Measurements from ENCODE around the gene LRIG1.

Gene LRIG1

GRCh38 chr3:66435989-66436388 lies 64.8 kb downstream of the LRIG1 start:
- no peak for DNase-seq
- no peak overlapping the region for H3K4me3 ChIP-seq (ENCODE audit: insufficient read depth, low read depth, low read length, poor library complexity, severe bottlenecking)
- H3K36me3 ChIP-seq (ENCODE audit: control insufficient read depth, insufficient read depth, low read length), result peaks cover 4% of the 10 kb centered on the region
- no peaks in the 10 kb centered on the region for H3K27me3 ChIP-seq (replicated peaks; ENCODE audit: control insufficient read depth, insufficient read depth, low read length, poor library complexity, severe bottlenecking)
- no peak overlapping the region for H3K27ac ChIP-seq (ENCODE audit: insufficient read depth, low read length, poor library complexity, severe bottlenecking)
- no peaks in the 10 kb centered on the region for H3K9me3 ChIP-seq (ENCODE audit: control insufficient read depth, low read length)
- no peaks in the 10 kb centered on the region for H3K4me1 ChIP-seq (ENCODE audit: control insufficient read depth, insufficient read depth, low read length, poor library complexity, severe bottlenecking)

GRCh38 chr3:66434726-66435125 lies 66.1 kb downstream of the LRIG1 start:
- Histone ChIP-seq H3K27ac (ENCODE audit: insufficient read depth, low read length, poor library complexity, severe bottlenecking) (no peak overlapping the region), H3K27me3 (replicated peaks; ENCODE audit: control insufficient read depth, insufficient read depth, low read length, poor library complexity, severe bottlenecking) (no peaks in the 10 kb centered on the region), H3K4me3 (ENCODE audit: insufficient read depth, low read depth, low read length, poor library complexity, severe bottlenecking) (no peak overlapping the region), H3K9me3 (ENCODE audit: control insufficient read depth, low read length) (no peaks in the 10 kb centered on the region), H3K4me1 (ENCODE audit: control insufficient read depth, insufficient read depth, low read length, poor library complexity, severe bottlenecking) (no peaks in the 10 kb centered on the region), H3K36me3 (ENCODE audit: control insufficient read depth, insufficient read depth, low read length) (peaks cover 4% of the 10 kb centered on the region)
- DNase-seq, result no peak

DNA sequence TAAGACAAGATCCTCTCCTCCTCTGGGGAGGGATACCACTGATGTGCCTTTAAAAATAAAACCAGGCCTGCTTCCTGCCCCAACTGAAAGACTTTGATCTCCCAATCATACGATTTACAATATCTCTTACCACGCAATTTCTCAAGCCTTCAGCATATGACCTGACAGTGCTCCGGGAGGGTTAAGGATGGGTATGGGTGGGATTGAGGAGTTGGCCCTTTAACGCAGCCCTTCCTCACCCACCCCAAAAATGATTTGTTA lies 67.4 kb downstream of the LRIG1 start:
- Histone ChIP-seq H3K9me3 (ENCODE audit: control insufficient read depth, low read length) (no peaks in the 10 kb centered on the region), H3K27me3 (replicated peaks; ENCODE audit: control insufficient read depth, insufficient read depth, low read length, poor library complexity, severe bottlenecking) (no peaks in the 10 kb centered on the region), H3K4me3 (ENCODE audit: insufficient read depth, low read depth, low read length, poor library complexity, severe bottlenecking) (no peak overlapping the region), H3K4me1 (ENCODE audit: control insufficient read depth, insufficient read depth, low read length, poor library complexity, severe bottlenecking) (no peaks in the 10 kb centered on the region), H3K36me3 (ENCODE audit: control insufficient read depth, insufficient read depth, low read length) (peaks cover 4% of the 10 kb centered on the region), H3K27ac (ENCODE audit: insufficient read depth, low read length, poor library complexity, severe bottlenecking) (no peak overlapping the region)
- no peak for DNase-seq

- Histone ChIP-seq H3K27me3 (replicated peaks; ENCODE audit: control insufficient read depth, insufficient read depth, low read length, poor library complexity, severe bottlenecking) (no peaks in the 10 kb centered on the region), H3K36me3 (ENCODE audit: control insufficient read depth, insufficient read depth, low read length) (peaks cover 4% of the 10 kb centered on the region), H3K4me3 (ENCODE audit: insufficient read depth, low read depth, low read length, poor library complexity, severe bottlenecking) (no peak overlapping the region), H3K9me3 (ENCODE audit: control insufficient read depth, low read length) (no peaks in the 10 kb centered on the region), H3K4me1 (ENCODE audit: control insufficient read depth, insufficient read depth, low read length, poor library complexity, severe bottlenecking) (no peaks in the 10 kb centered on the region), H3K27ac (ENCODE audit: insufficient read depth, low read length, poor library complexity, severe bottlenecking) (no peak overlapping the region)
- DNase-seq, result no peak
Observed at GRCh38 chr3:66432767-66433521, 67.9 kb downstream of the LRIG1 start.

DNA sequence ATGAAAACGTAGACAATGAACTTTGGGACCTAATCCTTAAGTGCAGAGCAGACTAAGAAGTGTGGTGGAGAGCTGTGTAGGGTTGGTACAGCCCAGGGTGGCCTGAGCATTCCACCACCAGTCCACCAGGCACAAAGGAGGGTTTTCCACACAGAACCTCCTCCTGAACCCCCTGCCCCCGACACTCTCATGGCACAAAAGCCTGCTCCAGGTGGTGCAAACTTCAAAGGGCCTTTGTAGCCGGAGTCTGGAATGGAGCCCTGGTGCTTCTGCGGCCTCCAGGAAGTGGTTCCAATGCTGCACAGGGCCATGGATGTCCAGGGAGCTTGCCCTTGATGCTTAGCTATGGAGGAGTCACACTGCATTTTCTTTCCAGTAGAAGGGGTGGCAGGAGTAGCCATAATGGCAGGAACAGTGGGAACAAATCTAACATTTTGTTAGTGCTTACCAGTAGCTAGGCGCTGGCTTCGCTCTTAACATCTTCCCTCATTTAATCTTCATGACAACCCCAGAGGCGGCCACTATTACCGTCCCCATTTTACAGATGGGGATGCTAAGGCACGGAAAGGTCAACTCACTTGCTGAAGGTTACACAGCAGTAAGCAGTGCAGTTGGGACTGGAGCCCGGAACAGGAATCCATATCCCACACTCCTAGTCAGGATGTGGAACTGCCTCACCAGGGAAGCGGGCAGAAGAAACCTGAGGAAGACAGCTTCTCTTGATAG lies 68.6 kb downstream of the LRIG1 start:
- Histone ChIP-seq H3K27ac (ENCODE audit: insufficient read depth, low read length, poor library complexity, severe bottlenecking) (no peak overlapping the region), H3K36me3 (ENCODE audit: control insufficient read depth, insufficient read depth, low read length) (peaks cover 4% of the 10 kb centered on the region), H3K27me3 (replicated peaks; ENCODE audit: control insufficient read depth, insufficient read depth, low read length, poor library complexity, severe bottlenecking) (no peaks in the 10 kb centered on the region), H3K9me3 (ENCODE audit: control insufficient read depth, low read length) (no peaks in the 10 kb centered on the region), H3K4me1 (ENCODE audit: control insufficient read depth, insufficient read depth, low read length, poor library complexity, severe bottlenecking) (no peaks in the 10 kb centered on the region), H3K4me3 (ENCODE audit: insufficient read depth, low read depth, low read length, poor library complexity, severe bottlenecking) (no peak overlapping the region)
- DNase-seq, result no peak

DNA sequence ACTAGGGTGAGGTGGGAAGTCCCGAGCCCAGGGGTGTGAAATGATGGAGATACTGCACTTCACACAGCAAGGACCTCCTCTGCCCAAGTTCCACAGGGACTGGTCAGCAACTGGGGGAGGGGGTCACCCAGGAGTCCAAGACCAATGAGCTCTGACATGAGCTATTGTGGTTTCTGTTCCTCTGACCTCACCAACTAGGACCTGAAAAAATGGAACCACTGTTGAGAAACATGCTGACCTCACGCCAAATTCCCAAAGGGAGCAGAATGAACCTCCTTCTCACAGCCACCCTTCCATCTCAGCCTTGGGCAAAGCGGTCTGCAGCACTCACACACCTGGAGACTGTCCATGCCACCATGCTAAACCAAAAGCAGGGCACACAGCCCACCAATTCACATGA lies 69.3 kb downstream of the LRIG1 start:
- no peaks in the 10 kb centered on the region for H3K4me1 ChIP-seq (ENCODE audit: control insufficient read depth, insufficient read depth, low read length, poor library complexity, severe bottlenecking)

GRCh38 chr3:66430876-66431275 lies 69.9 kb downstream of the LRIG1 start:
- no peak overlapping the region for H3K4me3 ChIP-seq (ENCODE audit: insufficient read depth, low read depth, low read length, poor library complexity, severe bottlenecking)
- no peaks in the 10 kb centered on the region for H3K27me3 ChIP-seq (replicated peaks; ENCODE audit: control insufficient read depth, insufficient read depth, low read length, poor library complexity, severe bottlenecking)
- H3K4me1 ChIP-seq (ENCODE audit: control insufficient read depth, insufficient read depth, low read length, poor library complexity, severe bottlenecking), result no peaks in the 10 kb centered on the region
- DNase-seq, result no peak
- no peaks in the 10 kb centered on the region for H3K9me3 ChIP-seq (ENCODE audit: control insufficient read depth, low read length)
- peaks cover 4% of the 10 kb centered on the region for H3K36me3 ChIP-seq (ENCODE audit: control insufficient read depth, insufficient read depth, low read length)
- H3K27ac ChIP-seq (ENCODE audit: insufficient read depth, low read length, poor library complexity, severe bottlenecking), result no peak overlapping the region

More for the DNA sequence above, 69.3 kb downstream of the LRIG1 start:
- Histone ChIP-seq H3K4me3 (ENCODE audit: insufficient read depth, low read depth, low read length, poor library complexity, severe bottlenecking) (no peak overlapping the region), H3K9me3 (ENCODE audit: control insufficient read depth, low read length) (no peaks in the 10 kb centered on the region), H3K27me3 (replicated peaks; ENCODE audit: control insufficient read depth, insufficient read depth, low read length, poor library complexity, severe bottlenecking) (no peaks in the 10 kb centered on the region), H3K36me3 (ENCODE audit: control insufficient read depth, insufficient read depth, low read length) (peaks cover 4% of the 10 kb centered on the region), H3K27ac (ENCODE audit: insufficient read depth, low read length, poor library complexity, severe bottlenecking) (no peak overlapping the region)
- no peak for DNase-seq

DNA sequence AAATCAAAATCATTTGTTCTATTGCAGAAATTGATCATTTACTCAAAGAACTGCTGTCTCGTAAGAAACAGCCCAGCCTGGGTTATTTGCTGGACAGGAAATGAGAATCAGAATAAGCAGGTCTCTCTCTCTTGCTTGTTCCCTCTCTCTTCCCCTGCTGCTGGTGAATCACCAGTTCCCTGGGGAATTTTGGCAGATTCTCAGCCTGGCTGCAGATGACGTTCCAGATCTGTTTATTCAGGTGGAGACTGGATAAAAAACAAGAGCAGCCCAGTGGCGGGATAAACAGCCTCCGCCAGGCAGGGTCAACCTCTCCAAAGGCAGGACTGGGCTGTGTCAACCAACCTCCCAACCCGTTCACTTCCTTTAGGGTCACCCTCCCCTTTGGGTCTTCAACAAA lies 72.1 kb downstream of the LRIG1 start:
- no peak overlapping the region for H3K4me3 ChIP-seq (ENCODE audit: insufficient read depth, low read depth, low read length, poor library complexity, severe bottlenecking)

DNA sequence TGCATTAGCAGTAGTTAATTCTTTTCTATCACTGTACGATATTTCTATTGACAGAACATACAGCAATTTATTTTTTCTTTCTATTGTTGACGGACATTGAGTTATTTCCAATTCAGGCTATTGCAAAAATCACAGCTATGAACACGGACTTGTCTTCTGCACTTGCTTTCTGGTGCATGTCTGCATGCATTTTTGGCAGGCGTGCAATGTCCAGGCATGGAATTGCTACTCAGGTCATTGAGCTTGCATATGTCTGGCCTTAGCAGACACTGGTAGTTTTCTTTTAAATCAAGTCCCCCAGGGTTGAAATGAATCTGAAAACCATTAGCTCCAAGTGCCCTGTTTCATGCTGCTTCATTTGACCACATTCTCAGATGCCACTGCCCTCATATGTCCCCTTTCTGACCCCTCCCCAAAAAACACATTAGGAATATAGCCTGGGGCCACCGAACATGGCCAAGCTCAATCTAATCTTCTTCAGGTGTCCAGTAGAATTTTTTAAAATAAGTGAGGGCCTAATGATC lies 72.8 kb downstream of the LRIG1 start:
- H3K4me3 ChIP-seq (ENCODE audit: insufficient read depth, low read depth, low read length, poor library complexity, severe bottlenecking), result no peak overlapping the region
- no peaks in the 10 kb centered on the region for H3K4me1 ChIP-seq (ENCODE audit: control insufficient read depth, insufficient read depth, low read length, poor library complexity, severe bottlenecking)
- peaks cover 8% of the 10 kb centered on the region for H3K36me3 ChIP-seq (ENCODE audit: control insufficient read depth, insufficient read depth, low read length)
- H3K27me3 ChIP-seq (replicated peaks; ENCODE audit: control insufficient read depth, insufficient read depth, low read length, poor library complexity, severe bottlenecking), result no peaks in the 10 kb centered on the region
- H3K27ac ChIP-seq (ENCODE audit: insufficient read depth, low read length, poor library complexity, severe bottlenecking), result no peak overlapping the region
- H3K9me3 ChIP-seq (ENCODE audit: control insufficient read depth, low read length), result no peaks in the 10 kb centered on the region
- no peak for DNase-seq

More for the DNA sequence above, 72.1 kb downstream of the LRIG1 start:
- Histone ChIP-seq H3K27ac (ENCODE audit: insufficient read depth, low read length, poor library complexity, severe bottlenecking) (no peak overlapping the region), H3K36me3 (ENCODE audit: control insufficient read depth, insufficient read depth, low read length) (peaks cover 4% of the 10 kb centered on the region), H3K27me3 (replicated peaks; ENCODE audit: control insufficient read depth, insufficient read depth, low read length, poor library complexity, severe bottlenecking) (no peaks in the 10 kb centered on the region), H3K4me1 (ENCODE audit: control insufficient read depth, insufficient read depth, low read length, poor library complexity, severe bottlenecking) (no peaks in the 10 kb centered on the region), H3K9me3 (ENCODE audit: control insufficient read depth, low read length) (no peaks in the 10 kb centered on the region)
- no peak for DNase-seq

- DNase-seq, result no peak
- Histone ChIP-seq H3K9me3 (ENCODE audit: control insufficient read depth, low read length) (no peaks in the 10 kb centered on the region), H3K27me3 (replicated peaks; ENCODE audit: control insufficient read depth, insufficient read depth, low read length, poor library complexity, severe bottlenecking) (no peaks in the 10 kb centered on the region), H3K4me1 (ENCODE audit: control insufficient read depth, insufficient read depth, low read length, poor library complexity, severe bottlenecking) (no peaks in the 10 kb centered on the region), H3K4me3 (ENCODE audit: insufficient read depth, low read depth, low read length, poor library complexity, severe bottlenecking) (no peak overlapping the region), H3K27ac (ENCODE audit: insufficient read depth, low read length, poor library complexity, severe bottlenecking) (no peak overlapping the region), H3K36me3 (ENCODE audit: control insufficient read depth, insufficient read depth, low read length) (peaks cover 8% of the 10 kb centered on the region)
Observed at GRCh38 chr3:66427352-66427751, 73.5 kb downstream of the LRIG1 start.
